OCI-LY3 (cell line): ENCODE results near the gene TNS1.

ENCODE experiments used
- H2AFZ ChIP-seq: fragments of 200-600, 300-600 bp; shearing (Covaris generic); 2 replicates; pipeline ENCODE4 v1.6.0; 2014; ENCODE audit warnings: antibody characterized with exemption, low read depth, low read length
- H3K27ac ChIP-seq: fragments of 200-600, 300-600 bp; sonication (generic); 2 replicates; pipeline ENCODE4 v1.5.1; 2014; ENCODE audit warnings: mild to moderate bottlenecking, low read length, moderate library complexity, mixed read lengths
- H3K27me3 ChIP-seq: fragments of 200-600, 300-600 bp; sonication (generic); 2 replicates; pipeline ENCODE4 v1.6.1; 2014; ENCODE audit warnings: low read depth, low read length, mixed read lengths
- H3K36me3 ChIP-seq: fragments of 200-600, 300-600 bp; sonication (generic); replicated peaks from 2 replicates; pipeline ENCODE3; 2014; ENCODE audit warnings: low read depth, low read length, mixed read lengths
- H3K4me1 ChIP-seq: fragments of 300-600, 200-600 bp; sonication (generic); 2 replicates; pipeline ENCODE4 v1.6.1; 2014; ENCODE audit warnings: low read length, mixed read lengths
- H3K4me2 ChIP-seq: fragments of 200-600, 300-600 bp; sonication (generic); 2 replicates; pipeline ENCODE4 v1.6.1; 2014; ENCODE audit warnings: low read length, mixed read lengths
- H3K4me3 ChIP-seq: fragments of 300-600, 200-600 bp; sonication (generic); 2 replicates; pipeline ENCODE4 v1.5.1; 2014; ENCODE audit warnings: antibody characterized with exemption, mild to moderate bottlenecking, low read length, moderate library complexity
- H3K79me2 ChIP-seq: fragments of 300-600, 200-600 bp; shearing (Covaris generic); 2 replicates; pipeline ENCODE4 v1.6.1; 2014; ENCODE audit warnings: mild to moderate bottlenecking, low read length, mixed read lengths
- H3K9ac ChIP-seq: fragments of 300-600, 200-600 bp; shearing (Covaris generic); 2 replicates; pipeline ENCODE4 v1.6.0; 2014; ENCODE audit warnings: mild to moderate bottlenecking, low read length, moderate library complexity
- H3K9me3 ChIP-seq: fragments of 200-600, 300-600 bp; shearing (Covaris generic); 2 replicates; pipeline ENCODE4 v1.6.1; 2014; ENCODE audit warnings: low read length, mixed read lengths; ENCODE audit not compliant: insufficient read depth
- H4K20me1 ChIP-seq: fragments of 200-600, 300-600 bp; sonication (generic); 2 replicates; pipeline ENCODE4 v1.6.1; 2016; ENCODE audit warnings: low read length, mixed read lengths; ENCODE audit not compliant: insufficient read depth
- EZH2phosphoT487 ChIP-seq: fragments of 200-600 bp; shearing (Covaris generic); IDR thresholded peaks from 2 replicates; pipeline ENCODE4 v1.6.1; 2018; ENCODE audit warnings: antibody characterized with exemption, mixed run types, low read depth
- TF ChIP-seq, protein P1 (sequence below): fragments of 200-600, 300-600 bp; sonication (generic); IDR thresholded peaks from 2 replicates; pipeline ENCODE4 v1.5.1; 2014; ENCODE audit warnings: antibody characterized with exemption, low read length, low read depth

The TNS1 gene

DNA sequence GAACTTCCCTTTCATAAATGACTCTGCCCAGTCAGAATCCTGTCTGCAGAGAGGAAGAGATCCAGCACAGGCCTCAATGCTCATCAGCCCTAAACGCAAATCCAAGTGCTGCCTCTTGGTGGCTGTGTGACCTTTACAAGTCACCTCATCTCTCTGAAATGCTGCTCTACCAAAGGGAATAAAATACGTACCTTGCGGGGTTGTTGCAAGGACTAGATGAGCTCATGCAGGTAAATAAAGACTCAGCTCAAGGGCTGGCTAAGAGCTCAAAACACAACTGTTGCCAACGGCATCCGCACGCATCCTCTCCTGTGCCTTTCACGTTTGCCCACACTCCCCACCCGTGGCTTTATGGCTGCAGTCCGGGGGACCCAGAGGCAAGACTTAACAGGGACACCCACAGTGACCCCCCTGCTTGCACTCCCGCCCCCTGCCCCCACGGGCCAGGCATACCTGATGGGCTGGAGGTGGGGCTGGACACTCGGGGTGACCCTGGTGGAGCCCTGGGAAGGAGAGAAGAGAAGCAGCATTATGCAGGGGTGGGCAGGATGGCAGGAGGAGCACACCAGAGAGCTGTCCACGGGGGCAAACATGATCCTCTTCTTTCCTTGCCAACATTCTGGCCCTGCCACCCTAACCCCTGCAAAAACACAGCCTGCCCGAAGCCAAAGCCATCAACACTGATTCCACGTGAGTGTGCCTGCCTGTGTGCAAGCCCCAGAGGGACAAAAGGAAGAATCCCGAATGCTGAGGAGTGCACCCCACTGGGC is 102.6 kb downstream of the TNS1 start:
- Histone ChIP-seq H3K27ac (no peak overlapping the region), H3K4me2 (no peak overlapping the region), H3K9me3 (no peaks in the 10 kb centered on the region)

DNA sequence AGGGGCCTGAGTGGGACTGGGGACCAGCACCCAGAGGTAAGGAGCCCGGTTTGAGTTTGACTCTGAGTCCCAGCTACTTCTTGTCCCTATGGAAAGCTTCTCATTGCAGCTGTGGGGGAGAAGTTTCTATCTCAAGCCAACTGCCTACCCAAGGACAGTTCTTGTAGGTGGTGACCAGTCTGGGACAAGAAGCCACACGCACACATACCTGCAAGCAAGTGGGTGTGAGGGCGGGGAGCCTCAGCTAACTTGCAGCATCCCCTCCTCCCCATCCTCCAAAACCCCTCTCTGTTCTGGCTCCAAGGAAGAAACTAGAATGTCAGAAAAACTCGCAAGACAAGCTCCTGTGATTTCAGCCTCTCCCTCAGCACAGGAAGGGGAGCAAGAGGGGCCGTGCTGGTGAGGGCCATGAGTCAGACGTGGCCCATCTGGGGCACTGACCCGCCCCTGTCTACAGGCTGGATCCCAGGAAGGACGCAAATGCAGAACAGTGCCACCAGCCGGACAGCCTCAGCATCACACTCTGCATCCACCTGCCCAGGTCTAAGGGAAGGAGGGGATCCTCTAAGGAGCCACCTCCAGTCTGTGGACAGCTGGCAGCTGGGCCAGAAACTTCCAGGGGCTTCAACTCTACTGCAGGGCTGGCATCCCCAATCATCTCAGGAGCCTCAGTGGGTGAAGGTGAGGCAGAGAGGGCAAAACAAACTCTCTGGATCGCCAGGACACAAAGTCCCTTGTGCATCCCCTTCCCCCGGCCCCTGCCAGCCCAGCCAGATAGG is 103.4 kb downstream of the TNS1 start:
- Histone ChIP-seq H3K79me2 (no peaks in the 10 kb centered on the region), H4K20me1 (no peaks in the 10 kb centered on the region), H3K36me3 (no peaks in the 10 kb centered on the region), H3K27ac (no peak overlapping the region), H3K4me3 (no peak overlapping the region), H3K4me1 (no peaks in the 10 kb centered on the region), H2AFZ (no peak overlapping the region), H3K9ac (no peak overlapping the region), H3K27me3 (no peaks in the 10 kb centered on the region), H3K9me3 (no peaks in the 10 kb centered on the region), H3K4me2 (no peak overlapping the region)
- no peak for TF ChIP-seq EZH2phosphoT487
- TF ChIP-seq, protein P1, sequence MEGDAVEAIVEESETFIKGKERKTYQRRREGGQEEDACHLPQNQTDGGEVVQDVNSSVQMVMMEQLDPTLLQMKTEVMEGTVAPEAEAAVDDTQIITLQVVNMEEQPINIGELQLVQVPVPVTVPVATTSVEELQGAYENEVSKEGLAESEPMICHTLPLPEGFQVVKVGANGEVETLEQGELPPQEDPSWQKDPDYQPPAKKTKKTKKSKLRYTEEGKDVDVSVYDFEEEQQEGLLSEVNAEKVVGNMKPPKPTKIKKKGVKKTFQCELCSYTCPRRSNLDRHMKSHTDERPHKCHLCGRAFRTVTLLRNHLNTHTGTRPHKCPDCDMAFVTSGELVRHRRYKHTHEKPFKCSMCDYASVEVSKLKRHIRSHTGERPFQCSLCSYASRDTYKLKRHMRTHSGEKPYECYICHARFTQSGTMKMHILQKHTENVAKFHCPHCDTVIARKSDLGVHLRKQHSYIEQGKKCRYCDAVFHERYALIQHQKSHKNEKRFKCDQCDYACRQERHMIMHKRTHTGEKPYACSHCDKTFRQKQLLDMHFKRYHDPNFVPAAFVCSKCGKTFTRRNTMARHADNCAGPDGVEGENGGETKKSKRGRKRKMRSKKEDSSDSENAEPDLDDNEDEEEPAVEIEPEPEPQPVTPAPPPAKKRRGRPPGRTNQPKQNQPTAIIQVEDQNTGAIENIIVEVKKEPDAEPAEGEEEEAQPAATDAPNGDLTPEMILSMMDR, result peak; percentile 53

More for the DNA sequence above, 102.6 kb downstream of the TNS1 start:
- no peaks in the 10 kb centered on the region for H4K20me1 ChIP-seq
- H2AFZ ChIP-seq, result no peak overlapping the region
- no peak for TF ChIP-seq EZH2phosphoT487
- TF ChIP-seq, protein P1, result no peak
- H3K4me3 ChIP-seq, result no peak overlapping the region
- no peaks in the 10 kb centered on the region for H3K27me3 ChIP-seq
- no peaks in the 10 kb centered on the region for H3K36me3 ChIP-seq
- no peak overlapping the region for H3K9ac ChIP-seq
- no peaks in the 10 kb centered on the region for H3K79me2 ChIP-seq
- H3K4me1 ChIP-seq, result no peaks in the 10 kb centered on the region

DNA sequence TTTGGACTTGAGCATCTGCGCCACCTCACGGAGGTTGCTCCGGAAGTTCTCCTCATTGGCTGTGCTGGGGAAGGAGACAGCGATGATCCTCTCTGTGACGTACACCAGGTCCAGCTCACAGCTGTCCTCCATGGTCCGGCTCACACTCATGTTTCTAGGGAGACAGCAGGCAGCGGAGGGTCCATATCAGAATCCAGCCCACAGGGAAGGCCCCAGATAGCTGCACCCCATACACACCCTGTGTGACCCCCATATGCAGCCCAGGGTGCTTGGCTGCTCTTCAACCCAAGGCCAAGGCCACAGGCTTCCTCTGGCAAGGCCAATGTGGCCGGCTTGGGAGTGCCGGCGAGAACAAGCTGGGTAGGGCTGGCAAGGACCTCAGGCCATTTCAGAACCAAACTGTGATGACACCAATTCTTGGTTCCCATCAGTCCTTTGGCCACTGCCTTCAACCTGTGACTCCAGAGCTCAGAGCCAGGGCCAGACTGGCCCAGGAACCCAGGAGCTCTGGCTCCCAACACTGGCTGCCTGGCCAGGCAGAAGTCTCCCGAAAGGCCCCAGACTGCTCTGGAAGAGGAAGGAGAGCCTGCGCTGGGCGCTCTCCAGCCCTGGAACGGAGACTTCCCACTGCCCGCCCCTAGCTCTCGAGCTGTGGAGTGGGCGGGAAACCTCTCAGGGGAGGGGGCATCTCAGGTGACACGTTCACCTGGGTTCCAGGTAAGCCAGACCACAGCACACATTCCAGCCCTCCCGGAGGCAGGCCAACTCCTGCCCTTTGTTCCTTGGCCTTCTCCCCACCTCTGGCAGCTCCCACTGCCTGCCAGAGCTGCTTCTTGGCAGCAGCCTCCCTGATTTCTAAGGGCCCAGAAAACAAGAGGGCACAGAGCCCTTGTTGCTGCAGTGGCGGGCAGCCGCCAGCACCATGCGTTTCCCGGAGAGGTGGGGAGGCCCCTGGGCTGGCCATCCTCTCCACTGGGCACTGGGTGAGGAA is 104.7 kb downstream of the TNS1 start:
- Histone ChIP-seq H3K27me3 (no peaks in the 10 kb centered on the region), H3K9ac (no peak overlapping the region)

More for the DNA sequence above, 104.7 kb downstream of the TNS1 start:
- Histone ChIP-seq H3K4me3 (no peak overlapping the region), H3K4me1 (no peaks in the 10 kb centered on the region), H3K9me3 (no peaks in the 10 kb centered on the region), H3K36me3 (no peaks in the 10 kb centered on the region), H3K79me2 (no peaks in the 10 kb centered on the region), H4K20me1 (no peaks in the 10 kb centered on the region), H2AFZ (no peak overlapping the region), H3K4me2 (no peak overlapping the region), H3K27ac (no peak overlapping the region)
- TF ChIP-seq, protein P1, result no peak
- TF ChIP-seq EZH2phosphoT487, result no peak
